ENCODE measurements around the gene GPR52. TPM values are rescaled to one million over a fixed set of nuclear protein-coding genes. Genes with fewer than 3 reads are reported as not detected.

Gene GPR52
- total RNA-seq = 1 to 10 TPM; 1.0 to 2.3 TPM

DNA sequence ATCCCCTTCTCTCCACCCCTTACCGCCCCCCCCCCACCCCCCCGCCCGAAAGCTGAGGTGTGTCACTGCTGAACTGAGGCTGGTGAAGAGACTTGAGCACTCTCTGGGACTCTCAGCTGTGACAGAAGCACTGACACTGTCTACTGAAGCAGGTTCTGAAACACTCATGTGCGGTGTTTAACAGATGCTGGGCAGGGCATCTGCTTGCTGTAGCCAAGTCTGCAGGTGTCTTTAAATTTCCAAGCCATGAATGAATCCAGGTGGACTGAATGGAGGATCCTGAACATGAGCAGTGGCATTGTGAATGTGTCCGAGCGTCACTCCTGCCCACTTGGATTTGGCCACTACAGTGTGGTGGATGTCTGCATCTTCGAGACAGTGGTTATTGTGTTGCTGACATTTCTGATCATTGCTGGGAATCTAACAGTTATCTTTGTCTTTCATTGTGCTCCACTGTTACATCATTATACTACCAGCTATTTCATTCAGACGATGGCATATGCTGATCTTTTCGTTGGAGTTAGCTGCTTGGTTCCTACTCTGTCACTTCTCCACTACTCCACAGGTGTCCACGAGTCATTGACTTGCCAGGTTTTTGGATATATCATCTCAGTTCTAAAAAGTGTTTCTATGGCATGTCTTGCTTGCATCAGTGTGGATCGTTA lies at the start of gene GPR52:
Gene GPR52 (plus strand): TSS at position 99 of the 665 bp plus-strand sequence. CDS start 148 bp downstream, at position 247.

